GM19467 (cell line): Measurements from ENCODE around the gene TRIM62.
A peak's percentile ranks its signal among the peaks of the same experiment; 100 is the strongest.

Source experiments
- ATAC-seq: cut with Tn5 transposase; IDR thresholded peaks from one replicate; pipeline ENCODE4 v1.9.1; 2021; ENCODE audit warnings: mild to moderate bottlenecking, moderate library complexity; ENCODE audit not compliant: unreplicated experiment

Gene TRIM62

DNA sequence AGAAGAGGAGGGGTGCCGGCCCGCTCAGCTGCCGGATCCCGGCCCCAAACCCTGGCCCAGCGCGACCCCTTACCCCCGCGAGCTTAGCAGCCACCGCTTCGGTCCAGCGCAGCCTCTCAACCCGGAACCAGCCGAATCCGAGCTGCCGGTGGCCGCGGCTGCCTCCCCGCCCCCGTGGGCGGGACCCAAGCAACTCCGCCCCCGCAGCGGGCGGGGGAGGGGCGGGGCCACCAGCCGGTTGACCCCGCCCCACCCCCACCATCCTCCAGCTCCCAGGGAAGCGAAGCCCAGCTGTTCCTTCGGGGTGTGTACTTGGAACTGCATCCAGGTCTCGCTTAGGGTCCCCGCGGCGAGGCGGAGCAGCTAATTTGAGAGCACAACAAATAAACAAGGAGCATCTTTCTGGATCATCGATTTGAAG lies at the start of gene TRIM62:
TSS of gene TRIM62 (minus strand) at position 123 of the 421 bp plus-strand sequence. CDS start 611 bp downstream, outside the sequence.
- ATAC-seq: peak; percentile 50

DNA sequence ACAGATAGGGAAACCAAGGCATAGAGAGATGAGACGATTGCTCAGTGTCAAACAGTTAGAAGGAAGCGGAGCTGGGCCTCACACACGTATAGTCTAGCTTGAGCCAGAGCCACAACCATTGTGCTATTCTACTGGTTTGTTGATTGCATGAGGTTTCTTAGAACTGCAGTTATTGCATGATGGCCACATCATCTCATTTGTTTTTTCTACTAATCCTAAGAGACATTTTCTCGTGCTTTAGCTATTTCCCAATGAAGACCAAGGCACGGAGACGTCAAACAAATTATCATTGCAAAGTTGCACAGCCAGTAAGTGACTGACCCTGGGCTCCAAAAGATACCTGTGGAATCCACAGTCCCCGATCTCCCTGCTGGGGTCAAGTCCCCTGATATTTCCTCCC lies 49.3 kb upstream of the TRIM62 start:
- ATAC-seq: no peak

DNA sequence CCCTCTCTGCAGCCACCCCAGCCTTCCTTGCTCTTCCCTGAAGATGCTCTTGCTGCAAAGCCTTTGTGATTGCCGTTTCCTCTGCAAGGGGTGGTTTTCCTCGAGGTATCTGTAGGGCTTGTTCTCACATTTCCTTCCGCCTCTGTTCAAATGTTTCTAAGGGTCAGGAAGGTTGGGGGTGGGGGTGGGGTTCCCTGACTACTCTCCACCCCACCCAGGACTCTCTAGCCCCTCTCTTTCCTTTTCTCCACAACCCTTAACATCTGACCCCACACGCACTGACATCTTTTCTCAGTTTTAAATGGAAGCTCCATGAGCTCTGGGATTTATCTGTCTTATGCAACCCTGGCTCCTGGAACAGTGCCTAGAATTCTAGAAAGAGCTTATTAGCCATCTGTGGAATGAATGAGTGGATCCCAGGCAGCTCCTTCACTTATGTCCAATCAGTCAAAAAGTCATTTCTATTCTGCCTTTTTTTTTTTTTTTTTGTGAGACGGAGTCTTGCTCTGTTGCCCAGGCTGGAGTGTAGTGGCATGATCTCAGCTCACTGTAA lies 47.2 kb upstream of the TRIM62 start:
- no peak for ATAC-seq

DNA sequence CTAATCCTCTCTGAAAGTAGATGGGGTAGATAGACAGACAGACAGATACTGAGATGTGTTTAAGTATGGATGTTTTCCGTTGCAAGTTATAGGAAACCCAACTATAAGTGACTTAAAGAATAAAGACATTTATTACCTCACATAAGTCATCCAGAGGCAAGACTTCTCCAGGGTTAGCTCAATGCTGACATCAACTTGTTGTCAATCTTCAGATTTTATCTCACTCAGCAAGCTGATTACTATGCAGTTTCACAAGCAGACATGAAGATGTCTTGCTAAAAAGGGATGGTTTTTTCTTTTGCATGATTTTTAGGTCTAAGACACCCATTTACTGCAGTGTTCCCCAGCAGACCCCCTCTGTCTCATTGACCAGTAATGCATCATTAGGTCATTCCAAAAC lies 43.7 kb upstream of the TRIM62 start:
- no peak for ATAC-seq

GRCh38 chr1:33224166-33224707 lies 42.4 kb upstream of the TRIM62 start:
- no peak for ATAC-seq

DNA sequence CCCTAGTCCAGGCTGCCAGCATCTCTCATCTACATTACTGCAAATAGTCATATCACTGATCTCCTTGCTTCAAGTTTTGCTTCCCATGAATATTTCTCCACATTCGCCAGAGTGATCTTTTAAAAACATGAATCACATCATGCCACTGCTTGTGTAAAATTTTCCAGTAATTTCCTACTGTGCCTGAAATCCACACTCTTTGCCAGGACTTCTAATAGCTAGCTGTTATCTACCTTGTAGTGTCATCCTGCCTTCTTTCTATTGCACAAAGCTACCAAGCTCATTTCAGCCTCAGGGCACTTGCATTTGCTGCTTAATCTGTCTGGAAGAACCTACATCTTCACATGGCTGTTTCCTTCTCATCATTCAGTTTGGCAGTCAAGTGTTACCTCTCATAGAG lies 40.5 kb upstream of the TRIM62 start:
- no peak for ATAC-seq

DNA sequence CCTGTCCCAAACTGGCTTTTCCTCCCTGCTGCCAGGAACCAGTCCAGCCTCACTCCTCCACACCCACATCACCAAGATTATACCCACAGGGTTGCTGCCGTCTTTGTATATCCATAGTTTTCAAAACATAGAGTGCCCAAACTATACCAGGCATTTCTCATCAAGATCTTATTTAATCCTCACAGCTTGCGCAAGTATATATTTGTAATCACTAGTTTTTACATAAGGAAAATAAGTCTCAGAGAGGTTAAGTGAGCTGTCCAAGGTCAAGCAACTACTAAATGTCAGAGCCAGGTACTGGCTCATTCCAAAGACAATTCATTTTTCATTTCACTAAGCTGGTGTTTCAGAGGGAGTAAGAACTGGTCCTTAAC lies 39.5 kb upstream of the TRIM62 start:
- no peak for ATAC-seq

- ATAC-seq: no peak
These were observed 39.0 kb upstream of the TRIM62 start for GRCh38 chr1:33220676-33221384.

DNA sequence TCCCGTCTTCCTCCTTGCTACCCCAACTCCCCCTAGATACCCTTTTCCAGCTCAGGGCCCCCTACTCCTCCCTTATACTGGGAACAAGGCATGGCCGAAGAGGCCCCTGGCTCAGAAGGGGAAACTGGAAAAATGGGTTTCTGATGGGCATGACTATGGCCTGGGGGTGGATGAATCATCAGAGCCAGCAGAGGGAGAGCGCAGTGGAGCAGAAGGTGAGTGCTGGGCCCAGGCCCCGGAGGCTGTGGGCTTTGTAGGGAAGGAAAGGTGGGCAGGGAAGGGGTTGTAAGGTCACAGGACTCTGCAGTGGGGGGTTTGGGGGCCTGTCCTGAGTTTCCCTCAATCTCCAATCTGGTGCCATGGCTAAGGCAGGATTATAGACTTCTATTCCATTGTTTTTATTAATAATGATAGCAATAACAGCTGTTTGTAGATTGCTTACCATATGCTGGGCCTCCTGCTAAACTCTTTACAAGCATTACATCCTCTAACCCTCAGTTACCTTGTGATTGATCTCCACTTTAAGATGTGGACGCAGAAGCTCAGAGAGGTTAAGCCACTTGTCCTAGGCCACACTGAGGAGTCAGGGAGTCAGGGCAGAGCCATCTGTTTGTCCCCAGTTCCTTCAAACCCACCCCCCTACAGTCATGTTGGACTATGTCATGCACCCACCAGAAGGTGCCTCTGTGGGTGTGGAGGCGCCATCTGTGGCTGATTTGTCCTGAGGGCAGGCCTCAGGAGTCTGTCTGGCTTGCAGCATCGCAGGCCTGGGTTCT lies 38.2 kb upstream of the TRIM62 start:
- ATAC-seq: no peak

DNA sequence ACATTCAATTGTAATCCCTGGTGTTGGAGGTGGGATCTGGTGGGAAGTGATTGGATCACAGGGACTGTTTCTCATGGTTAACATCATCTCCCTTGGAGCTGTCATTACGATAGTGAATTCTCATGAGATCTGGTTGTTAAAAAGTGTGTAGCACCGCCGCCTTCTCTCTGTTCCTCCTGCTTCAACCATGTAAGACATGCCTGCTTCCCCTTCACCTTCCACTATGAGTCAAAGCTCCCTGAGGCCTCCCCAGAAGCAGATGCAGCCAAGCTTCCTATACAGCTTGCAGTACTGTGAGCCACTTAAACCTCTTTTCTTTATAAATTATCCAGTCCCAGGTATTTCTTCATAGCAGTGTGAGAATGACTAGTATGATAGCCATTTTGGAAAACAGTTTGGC lies 30.1 kb upstream of the TRIM62 start:
- no peak for ATAC-seq

- no peak for ATAC-seq
These were observed 24.5 kb upstream of the TRIM62 start for GRCh38 chr1:33206340-33206739.

GRCh38 chr1:33195556-33195955 lies 13.7 kb upstream of the TRIM62 start:
- ATAC-seq: no peak

GRCh38 chr1:33191731-33192275 lies 10.0 kb upstream of the TRIM62 start:
- ATAC-seq: no peak

DNA sequence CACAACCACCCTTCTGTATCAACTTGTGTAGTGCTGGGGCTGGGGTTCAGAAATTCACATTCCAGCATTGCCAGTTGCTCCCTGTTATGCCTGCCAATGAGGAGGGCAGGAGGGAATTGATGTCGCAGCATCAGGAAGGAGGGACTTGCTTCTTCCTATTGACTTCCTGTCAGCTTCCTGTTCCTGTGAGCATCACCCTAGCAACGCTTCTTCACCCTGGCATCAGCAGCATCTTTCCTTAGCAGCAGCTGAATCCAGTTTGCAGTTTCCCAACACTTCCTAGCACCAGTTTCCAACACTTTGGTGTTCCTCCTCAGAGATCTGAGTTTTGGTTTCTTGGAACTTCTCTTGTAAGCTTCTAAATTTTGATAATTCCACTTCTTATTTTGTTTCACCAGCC lies 8.9 kb upstream of the TRIM62 start:
- no peak for ATAC-seq

DNA sequence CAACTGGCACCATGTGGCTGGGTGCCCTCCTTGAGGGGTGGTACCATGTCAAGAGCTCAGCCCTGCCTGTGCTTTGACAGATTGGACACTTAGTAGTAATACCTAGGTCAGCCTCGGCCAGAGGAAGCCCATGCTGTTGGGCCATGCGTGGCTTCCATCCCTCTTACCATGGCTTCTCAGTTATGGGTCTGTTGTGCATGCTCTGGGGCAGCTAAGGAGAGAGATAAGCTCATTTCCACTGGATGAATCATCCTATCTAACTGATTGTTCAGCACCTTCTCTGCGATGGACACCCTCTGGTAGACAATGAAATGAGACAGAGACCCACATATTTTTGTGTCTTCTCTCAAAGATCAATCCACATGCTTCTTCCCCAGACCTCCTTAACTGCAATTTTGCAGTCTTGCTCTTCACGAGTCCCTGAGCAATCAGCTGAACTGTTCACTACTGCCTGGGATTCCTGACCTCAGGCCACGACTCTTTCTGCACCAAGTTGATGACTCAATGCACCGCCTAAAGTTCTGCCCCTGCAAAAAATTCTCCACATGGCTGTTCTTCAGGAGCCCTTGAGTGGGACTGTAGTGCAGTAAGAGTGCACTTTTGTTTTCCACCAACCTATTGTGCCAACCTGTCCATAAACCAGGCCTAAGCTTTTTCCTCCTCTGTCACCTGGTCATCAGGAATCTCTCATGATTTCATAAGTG lies 6.9 kb upstream of the TRIM62 start:
- ATAC-seq: no peak

DNA sequence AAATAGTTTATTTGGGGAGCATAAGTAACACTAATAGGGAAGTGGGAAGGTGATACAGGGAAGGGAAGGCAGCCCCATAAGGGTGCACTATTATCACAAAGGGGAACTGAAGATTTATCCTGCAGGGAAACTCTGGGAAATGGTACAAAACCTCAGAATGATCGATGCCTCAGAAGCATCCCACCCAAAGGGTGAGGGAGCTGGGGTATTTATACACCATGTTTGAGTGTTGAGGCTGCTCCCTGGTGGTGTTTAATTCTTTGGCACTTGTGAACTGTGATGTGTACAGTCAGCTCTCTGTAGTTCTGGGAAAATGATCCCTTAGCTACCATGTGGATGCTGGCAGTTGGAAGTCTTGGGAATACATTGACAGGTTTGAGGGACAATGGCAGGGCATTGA lies 5.1 kb upstream of the TRIM62 start:
- no peak for ATAC-seq

DNA sequence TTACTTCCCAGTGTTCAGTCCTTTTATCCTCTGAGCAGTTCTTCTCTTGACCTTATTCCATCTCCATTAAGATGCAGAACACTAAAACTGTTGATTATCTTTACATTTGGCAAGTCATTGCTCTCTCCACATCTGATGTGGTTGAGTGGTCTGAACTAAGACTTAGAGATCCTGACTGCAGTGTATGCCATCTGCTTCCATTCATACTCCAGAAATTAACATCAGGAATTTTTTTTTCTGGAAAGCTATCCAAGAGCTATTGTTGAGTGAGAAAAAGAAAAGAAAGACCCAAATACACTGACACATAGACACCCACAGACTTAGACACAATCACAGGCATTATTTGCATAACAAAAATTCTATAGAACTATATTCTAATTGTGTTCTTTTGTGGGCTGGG lies 3.7 kb upstream of the TRIM62 start:
- ATAC-seq: no peak

- no peak for ATAC-seq
These were observed 1.5 kb upstream of the TRIM62 start for GRCh38 chr1:33183306-33183705.

GRCh38 chr1:33182896-33183295 lies 1.1 kb upstream of the TRIM62 start:
- no peak for ATAC-seq

DNA sequence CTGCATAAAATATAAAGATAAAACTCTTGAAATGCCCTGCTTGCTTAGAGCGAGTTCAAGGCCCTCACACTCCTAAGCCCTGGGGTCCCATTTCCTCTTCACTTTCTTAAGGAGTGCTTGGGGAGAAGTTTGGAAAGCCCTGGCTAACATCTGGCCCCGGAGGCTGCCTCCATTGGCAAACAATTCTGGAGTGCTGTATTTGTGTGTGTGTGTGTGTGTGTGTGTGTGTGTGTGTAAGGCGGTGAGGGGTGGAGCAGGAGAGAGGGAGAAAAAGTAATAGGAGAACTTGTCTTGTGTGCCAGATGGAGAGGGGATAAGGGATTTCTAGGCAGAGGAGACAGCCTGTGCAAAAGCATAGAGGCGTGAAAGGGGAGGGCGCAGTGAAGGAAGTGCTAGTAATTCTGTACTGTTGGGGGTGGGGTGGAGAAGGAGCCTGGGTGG lies 578 bp upstream of the TRIM62 start:
- no peak for ATAC-seq
